GM12892 (cell line): Measurements from ENCODE around the gene OLAH.
"Not testable (repeated sequence)": the region's sequence is repeated elsewhere in the genome, so short reads cannot be mapped to it uniquely, and the experiment has no call there.

Experiments used
- POLR2A ChIP-seq: IDR thresholded peaks from 2 replicates; pipeline ENCODE4 v1.6.1; 2011; ENCODE audit warnings: low read depth, low read length, control low read depth
- POLR2AphosphoS5 ChIP-seq: IDR thresholded peaks from 2 replicates; pipeline ENCODE4 v1.6.1; 2011; ENCODE audit warnings: low read depth, low read length, control low read depth

DNA sequence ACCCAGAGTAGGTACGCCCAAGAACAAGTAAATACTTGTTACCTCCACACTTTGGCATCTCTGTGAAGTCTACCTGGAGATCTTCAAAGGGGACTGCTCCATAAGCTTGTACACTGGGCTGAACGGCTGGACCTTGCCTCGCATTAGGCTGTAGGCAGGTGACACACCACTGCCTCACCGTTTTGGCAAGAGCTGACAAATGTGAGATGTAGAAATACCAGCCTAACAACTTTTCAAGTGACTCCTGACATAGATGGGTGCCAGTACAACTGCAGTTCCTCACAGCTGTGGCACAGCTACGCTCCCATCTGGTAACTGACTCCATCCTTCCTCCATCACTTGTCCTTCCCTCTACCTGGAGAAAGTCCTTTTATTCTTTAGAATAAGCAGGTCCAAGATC, 30.2 kb upstream of the OLAH start:
- TF ChIP-seq POLR2A, POLR2AphosphoS5: not testable (repeated sequence)
